ENCODE measurements around the gene RPS18.
"Not testable (repeated sequence)": the region's sequence is repeated elsewhere in the genome, so short reads cannot be mapped to it uniquely, and the experiment has no call there.

RPS18 gene

DNA sequence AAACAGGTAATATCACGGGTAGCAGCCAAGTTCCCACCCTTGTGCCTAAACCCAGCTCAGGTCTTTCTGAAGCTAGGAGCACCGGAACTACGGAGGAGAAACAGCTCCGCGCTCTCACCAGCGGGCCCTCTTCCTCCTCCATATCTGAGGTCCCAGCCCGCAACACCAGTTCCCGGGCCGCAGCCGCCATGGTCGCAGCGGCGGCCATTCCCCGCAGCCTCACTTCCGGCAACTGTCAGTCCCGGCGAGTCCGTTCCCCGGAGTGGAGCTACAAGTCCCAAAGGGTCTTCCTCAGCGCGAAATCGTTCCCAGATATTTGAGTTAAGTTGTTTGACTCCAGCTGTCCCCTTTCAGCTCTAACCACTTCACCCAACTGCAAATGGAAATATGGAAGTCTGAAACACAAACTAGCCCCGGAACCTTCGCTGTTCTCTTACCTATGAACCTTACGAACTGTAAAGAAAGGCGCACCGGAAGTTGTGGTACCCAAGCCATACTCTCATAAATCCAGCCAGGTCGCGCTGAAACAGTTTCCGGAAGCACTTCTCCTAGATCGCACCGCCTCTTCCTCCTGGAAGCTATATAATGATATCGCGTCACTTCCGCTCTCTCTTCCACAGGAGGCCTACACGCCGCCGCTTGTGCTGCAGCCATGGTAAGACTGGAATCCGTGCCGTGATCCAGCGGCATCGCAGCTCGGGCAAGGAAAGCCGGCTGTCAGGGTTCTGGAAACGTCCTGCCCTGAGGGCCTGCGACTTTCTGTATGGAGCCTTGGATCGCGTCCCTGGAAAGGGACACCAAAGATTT is at the start of gene RPS18, which contains the start of gene VPS52:
RPS18 (plus strand) TSS at position 608 of the 807 bp plus-strand sequence; CDS start at position 653, 45 bp downstream.
VPS52 (minus strand) TSS at position 409 of the 807 bp plus-strand sequence; CDS start at position 208, 201 bp downstream.
- peak; percentile 97 for DNase-seq

DNA sequence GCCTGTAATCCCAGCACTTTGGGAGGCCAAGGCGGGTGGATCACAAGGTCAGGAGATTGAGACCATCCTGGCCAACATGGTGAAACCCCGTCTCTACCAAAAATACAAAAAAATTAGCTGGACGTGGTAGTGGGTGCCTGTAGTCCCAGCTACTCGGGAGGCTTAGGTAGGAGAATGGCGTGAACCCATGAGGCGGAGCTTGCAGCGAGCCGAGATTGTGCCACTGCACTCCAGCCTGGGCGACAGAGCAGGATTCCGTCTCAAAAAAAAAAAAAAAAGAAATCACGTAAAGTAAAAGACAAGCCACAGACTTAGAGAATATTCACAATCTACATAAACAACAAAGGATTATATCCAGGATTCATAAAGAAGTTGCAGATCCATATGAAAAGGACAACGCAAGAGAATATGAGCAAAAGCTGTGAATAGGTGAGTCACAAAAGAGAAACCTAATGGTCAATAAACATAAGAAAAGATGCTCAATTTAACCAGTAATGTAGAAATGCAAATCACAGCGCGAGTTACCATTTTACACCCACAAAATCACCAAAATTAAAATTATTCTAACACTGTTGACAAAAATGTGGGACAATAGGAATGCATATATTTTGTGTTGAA is 45.3 kb upstream of the RPS18 start:
- DNase-seq: not testable (repeated sequence)

DNA sequence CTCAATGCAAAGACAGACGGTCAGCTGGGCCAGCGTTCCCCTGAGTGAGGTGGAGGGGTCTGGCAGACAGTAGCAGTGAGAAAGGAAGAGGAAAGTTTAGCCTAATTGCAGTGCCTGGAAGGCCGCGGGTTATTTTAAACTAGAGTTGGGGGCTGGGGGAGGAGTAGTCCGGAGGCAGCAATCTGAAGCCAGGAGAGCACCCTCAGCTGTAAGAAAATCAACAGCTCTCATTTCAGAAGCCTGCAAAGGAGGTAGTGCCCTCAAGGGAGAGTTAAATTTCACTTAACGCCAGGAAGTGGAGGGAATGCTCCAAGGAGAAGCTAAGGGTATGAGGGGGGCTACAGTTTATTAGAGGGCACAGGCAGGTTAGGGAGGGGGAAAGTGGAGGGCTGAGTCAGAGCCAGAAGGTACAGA is 36.6 kb upstream of the RPS18 start:
- DNase-seq: no peak

DNA sequence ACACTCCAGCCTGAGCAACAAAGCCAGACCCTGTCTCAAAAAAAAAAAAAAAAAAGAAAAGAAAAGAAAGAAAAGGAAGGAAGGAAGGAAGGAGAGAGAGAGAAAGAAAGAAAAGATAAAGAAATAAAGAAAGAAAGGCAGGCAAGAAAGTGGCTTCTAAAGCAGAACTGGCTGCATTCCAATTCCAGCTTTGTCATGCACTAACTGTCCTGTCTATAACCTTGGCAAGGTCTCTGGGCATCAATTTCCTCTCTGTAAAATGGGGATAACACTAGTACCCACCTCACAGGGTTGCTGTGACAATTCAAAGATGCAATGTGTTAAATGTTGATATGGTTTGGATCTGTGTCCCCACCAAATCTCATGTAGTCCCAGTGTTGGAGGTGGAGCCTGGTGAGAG is 35.5 kb upstream of the RPS18 start:
- no peak for DNase-seq

DNA sequence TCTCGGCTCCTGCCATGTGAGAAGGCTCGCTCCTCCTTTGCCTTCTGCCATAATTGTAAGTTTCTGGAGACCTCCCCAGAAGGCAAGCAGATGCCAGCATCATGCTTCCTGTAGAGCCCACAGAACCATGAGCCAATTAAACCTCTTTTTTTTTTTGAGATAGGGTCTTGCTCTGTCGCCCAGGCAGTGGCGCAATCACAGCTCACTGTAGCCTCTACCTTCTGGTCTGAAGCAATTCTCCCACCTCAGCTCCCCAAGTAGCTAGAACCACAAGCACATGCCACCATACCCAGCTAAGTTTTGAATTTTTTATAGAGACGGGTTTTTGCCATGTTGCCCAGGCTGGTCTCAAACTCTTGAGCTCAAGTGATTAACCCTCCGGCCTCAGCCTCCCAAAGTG is 35.0 kb upstream of the RPS18 start:
- DNase-seq: no peak

DNA sequence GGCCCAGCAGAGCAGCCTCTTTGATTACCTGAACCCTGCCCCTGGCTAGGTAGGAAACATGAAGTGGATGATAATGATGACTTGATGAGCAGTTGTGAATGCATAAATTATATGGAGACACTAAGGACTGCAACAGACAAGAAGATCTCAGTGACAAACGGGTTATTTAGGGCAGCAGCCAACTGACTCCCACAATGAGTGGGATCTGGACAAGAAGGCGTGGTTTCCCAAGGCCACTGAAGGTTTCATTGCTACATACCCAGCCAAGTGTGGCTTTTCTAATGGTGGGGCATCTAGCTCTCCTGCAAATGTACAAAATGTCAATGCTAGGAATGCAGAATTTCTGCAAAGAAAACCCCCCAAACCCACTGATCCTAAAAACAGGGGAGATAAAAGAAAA is 34.1 kb upstream of the RPS18 start:
- no peak for DNase-seq

DNA sequence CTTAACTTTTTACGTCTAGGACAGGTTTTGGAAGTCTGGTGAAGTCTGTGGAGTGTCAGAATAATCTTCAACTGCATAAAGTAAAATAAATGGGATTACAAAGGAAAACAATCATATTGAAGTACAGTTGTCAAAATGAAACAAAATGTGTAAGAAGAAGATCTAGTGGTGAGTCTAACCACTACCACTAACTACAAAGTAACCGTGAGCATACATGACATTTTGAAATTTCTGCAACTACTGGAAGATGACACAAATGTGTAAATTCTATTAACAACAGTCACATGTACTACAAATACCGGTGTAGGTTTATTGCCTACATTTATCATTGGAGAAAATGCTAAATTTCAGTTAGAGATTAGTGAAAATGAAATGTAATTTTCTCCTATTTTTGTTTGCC is 29.9 kb upstream of the RPS18 start:
- no peak for DNase-seq

DNA sequence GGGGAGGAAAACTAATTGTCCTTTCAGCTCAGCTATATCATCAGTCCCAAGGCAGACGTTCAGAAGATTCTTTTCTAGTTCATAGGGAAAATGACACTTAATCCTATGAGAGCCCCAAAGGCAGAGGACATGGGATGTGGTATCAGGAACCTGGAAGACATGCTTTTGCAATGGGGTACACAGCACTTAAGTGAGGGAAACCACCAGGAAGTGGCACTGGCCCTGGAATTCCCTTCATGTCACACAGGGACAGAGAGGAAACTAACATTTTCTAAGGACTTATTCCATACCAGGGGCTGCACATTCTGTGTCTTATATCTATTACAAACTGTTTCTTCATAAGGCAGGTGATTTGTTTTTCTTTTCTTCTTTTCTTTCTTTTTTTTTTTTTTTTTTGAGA is 28.4 kb upstream of the RPS18 start:
- DNase-seq: no peak

DNA sequence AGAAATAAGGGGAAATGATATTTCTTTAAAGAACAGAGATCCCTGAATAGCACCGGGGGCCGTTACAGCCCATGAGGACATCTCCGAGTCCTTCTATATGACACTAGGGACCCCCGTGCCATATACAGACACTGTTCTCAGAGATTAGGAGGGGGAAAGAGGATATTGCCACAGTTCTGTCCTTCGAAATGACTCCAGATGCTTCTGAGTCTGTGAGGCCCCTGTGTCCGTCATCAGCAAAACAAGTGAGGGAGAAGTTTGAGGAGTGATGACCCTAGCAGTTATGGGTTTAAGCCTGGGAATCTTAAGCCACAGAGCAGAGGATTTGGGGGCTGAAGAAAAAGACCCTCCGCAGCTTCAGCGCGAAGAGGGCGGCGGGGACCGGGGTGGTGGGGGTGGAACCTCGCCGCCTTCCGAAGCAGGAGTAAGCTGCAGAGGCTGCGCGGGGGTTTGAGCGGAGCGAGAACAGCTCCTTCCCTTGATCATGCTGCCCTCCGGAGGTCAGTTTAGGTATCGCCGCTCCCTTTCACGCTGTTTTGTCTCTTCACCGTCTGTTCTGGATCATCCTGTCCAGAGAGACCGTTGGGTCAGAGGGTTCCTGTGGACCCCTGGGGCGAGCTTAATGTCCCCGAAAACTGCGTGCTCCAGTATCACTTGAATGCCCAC is 23.8 kb upstream of the RPS18 start:
- DNase-seq: peak; percentile 88

DNA sequence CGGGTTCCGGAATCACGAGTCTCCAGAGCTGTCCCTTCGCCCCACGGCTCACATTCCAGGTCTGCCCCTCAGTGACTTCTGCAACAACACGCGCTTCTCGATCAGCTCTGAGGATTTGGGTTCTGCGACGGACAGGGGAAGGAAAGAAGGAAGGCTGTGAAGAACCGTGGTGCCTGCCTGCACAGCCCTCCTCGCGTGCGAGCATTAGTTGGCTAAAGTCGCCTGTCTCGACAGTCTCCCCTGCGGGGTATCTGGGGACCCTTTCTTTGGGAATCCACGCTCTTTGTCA is 23.3 kb upstream of the RPS18 start:
- DNase-seq: peak; percentile 26

DNA sequence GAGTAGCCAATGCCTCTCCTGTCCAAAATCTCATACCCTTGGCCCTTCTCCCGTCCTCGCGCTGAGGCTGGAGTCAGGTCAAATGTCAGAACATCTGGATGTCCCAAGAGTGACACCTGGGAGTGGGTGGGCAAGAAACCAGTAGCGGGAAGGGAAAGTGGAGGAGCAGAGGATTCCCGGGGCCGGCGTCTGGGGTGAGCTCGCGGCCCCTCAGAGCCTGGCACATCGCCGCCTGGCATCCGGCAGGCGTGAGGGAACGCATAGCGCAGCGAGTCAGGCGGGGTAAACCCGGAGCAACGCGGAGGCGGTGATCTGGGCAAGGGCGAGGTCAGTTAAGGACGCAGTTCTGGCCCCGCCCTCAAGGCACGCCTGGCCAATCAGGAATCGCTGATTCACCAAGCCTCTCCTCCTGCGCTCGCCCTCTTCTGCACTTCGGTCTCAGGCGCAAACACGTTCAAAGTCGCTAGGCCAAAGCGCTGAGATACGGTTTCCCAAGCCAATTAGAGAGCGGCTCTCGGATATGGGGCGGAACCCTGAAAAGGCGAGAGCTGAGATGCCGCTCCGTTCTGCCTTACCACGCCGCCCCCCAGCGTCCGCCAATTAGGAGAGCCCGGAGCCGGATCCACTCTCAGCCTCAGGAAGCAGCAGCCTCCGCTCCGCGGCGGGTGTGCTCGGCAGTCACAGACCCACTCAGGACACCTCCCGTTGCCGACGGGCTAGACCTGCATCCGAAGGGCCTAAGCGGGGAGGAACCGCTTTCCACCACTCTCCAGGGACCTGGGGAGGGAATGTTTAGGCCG is 22.7 kb upstream of the RPS18 start:
- peak; percentile 99 for DNase-seq

DNA sequence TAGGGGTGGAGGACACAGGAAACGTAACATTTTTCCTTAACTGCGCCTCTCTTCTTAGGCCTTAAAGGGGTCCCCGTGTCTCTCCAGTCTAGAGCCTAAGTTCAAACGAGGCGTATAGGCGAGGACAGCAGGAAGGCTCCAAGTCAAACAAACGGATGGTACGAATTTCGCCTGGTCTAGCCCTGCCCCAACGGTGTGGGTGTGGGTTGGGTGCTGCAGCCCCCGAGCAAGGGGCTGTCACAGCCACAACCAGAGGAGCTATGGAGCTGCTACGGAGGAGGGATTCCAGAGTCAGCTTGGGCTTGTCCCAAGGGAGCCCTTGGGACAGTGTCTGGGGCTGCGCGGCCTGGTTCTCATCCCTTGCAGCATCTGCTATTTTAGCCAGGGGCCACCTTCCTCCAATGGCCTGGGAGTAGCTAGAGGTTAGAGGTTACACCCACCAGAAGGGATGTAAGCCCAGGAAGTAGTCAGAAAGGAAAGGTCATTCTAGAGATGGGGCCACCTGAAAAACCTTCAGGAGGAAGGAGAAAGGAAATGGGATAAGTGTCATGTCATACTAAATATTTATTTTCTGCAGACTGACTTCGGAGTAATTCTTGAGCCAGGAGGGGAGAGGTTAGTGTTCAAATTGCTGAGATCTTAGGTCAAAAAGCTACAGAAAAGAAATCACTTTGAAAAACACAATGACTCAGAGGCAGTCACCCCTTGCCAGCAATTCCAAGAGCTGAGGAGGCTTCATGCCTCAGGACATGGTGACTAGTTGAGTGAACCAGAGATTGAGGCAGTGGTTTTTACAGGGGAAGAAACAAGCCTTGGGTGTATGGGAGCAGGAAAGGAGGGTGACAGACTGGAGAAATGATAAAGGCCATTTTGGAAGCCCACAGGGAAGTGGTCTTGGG is 21.9 kb upstream of the RPS18 start:
- DNase-seq: no peak

DNA sequence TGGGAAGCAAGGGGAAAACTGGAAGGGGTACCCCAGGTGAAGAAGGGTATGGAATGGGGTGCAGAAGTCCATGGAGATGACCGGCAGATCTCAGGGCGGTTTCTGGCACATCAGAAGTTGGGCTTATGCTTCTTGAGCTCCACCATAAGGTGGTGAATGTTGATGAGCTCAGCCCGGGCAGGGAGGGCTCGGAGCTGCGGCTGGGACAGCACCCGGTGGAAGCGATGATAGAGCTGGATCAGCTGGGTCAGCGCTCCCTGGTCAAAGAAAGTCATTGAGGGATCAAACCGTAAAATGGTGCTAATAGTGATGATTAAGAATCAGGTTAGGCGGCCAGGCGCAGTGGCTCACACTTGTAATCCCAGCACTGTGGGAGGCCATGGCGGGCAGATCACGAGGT is 21.1 kb upstream of the RPS18 start:
- DNase-seq: no peak

DNA sequence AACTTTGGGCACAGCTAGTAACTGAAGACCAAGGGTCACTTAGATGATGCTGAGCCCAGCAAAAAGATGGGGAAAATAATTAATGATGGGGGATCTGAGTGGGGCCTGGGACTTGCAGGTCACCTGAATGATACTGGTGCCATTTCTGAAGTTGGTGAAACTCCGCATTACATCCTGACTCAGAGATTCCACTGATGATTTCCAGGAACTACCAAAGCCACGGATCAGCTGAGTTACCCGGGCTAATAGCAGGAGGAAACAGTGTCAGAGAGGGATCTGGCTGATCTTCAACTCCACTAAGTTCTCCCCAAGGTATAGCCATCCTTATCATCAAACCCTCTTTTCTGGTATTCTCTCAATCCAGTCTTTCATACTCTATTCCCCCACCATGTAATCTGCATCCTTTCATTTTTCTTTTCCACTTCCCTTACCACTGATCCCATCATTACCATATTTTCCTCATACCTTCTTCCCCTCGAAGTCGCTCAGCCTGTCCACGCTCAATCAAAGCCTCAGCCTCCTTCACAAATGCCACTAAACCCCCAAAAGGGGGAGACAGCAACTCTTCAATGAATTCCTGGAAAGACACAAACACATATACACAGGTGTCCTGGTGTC is 20.4 kb upstream of the RPS18 start:
- DNase-seq: no peak

DNA sequence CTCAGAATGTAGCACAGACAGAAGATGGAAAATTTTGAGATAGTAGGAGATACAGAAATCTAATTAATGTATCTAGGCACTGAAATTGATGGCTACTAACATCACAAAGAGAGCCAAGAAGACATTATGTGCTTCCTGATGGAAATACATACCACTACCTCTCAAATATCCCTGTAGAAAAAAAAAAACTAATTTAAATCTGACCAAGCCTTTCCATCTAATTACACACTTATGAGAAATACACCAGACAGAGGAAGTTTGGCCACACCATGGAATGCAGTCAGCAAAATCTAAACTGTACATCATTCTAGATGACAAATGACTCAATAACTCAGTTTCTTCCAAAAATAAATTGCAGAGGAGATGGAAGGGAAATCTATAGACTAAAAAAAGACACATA is 19.1 kb upstream of the RPS18 start:
- no peak for DNase-seq

DNA sequence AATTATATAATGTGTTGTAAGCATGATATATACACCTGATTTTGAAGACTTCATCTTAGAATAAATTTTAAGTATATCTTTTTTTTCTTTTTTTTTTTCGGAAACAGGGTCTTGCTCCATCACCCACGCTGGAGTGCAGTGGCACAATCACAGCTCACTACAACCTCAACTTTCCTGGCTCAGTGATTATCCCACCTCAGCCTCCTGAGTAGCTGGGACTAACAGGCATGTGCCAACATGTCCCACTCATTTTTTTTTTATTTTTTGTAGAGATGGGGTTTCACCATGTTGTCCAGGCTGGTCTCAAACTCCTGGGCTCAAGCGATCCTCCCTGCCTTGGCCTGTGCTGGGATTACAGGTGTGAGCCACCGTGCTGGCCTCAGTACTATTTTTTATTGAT is 17.3 kb upstream of the RPS18 start:
- no peak for DNase-seq

DNA sequence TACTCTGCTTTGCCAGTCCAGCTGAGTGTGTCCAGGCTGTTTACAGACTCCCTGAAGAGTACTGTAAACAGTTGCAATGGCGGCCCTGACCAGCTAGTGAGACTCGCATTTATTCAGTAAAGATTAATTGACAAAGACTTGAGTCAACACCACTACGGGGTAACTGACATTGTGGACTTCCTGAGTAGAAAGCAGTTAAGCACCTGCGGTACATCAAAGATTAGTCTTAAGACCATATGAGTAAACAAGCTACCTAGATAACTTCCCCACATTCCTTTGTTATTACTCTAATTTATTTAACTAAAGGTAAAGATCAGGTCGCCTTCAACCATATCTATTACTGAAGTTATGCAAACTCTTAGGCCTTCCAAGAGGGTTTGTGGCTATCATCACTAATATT is 12.8 kb upstream of the RPS18 start:
- no peak for DNase-seq

DNA sequence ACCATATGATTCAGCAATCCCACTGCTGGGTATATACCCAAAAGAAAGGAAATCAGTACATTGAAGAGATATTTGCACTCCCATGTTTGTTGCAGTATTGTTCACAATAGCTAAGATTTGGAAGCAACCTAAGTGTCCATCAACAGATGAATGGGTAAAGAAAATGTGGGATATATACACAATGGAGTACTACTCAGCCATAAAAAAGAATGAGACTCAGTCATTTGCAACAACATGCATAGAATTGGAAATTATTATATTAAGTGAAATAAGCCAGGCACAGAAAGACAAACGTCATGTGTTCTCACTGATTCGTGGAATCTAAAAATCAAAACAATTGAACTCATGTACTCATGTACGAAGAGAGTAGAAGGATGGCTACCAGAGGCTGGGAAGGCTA is 9.4 kb upstream of the RPS18 start:
- DNase-seq: not testable (repeated sequence)

DNA sequence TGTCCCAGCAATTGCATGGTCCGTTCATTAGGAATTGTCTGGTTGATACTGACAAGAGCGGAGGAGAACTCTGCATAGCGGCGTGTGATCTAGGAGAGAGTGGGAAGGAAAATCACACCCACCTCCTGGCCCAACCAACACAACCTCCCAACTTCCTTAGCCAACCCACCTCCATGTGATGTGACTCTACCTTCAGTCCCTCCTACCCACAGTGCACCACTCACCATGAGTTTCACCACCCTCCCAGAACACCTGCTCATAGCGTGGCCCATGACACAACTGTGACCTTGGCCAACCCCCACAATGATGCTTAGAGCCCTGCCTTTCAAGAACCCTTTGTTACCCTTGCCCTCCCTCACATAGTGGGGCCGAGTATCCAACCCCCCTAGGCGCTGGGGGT is 7.9 kb upstream of the RPS18 start:
- no peak for DNase-seq

DNA sequence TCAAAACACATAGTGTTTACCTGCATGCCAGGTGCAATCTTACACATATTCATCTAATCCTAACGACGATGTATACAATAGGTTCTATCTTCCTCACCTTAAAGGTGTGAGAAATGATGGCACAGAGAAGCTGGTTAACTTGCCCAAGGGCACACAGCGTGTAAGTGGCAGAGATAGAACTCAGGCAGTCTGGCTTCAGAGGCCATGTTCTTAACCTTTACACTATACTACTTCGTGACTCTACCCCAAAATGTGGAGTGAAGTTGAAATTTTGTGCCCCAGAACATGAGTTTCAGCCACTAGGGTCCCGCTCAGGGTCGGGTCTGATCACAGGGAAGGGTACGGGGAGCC is 783 bp upstream of the RPS18 start:
- DNase-seq: no peak

DNA sequence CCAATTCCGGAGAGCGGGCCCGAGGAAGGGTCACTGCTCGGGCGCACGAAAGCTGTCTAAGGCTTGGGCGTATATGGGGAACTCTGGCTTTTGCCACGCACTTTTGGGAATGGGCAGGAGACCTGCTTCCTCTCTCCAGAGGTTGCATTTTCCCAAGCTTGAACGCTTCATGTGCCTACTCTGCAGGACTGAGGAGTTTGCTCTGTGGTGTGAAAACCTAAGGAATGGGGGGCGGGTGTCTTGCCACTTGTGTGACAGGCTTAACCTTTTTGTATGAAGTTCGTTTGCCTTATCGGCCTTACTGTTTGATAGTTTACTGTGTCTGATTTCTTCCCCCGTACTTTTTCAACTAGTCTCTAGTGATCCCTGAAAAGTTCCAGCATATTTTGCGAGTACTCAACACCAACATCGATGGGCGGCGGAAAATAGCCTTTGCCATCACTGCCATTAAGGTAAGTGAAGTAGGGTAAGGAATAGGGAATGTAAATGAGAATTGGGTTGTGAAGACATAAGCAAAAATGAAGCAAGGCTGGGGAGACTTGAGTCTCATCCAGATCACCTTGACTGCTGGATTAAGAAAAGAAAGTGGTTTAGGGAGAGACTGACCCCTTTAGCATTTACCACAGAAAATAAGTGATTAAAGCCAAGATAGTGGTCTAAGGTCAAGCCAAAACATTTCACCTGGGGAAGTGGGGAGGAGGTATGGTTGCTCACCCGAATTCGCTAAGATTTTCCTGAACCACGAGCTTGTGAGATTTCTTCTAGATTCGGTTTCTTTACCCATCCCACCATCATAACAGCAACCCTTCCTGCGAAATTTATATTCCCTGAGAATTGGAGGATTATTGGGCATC is 627 bp downstream of the RPS18 start:
- no peak for DNase-seq
